ENCODE data around the gene ZFP91. TPM values are rescaled to one million over a fixed set of nuclear protein-coding genes. Genes with fewer than 3 reads are reported as not detected.
A peak's percentile ranks its signal among the peaks of the same experiment; 100 is the strongest.

The ZFP91 gene
- polyA plus RNA-seq, 2 of the 4 experiments (the other 2 are of a cell fraction): 48.5 to 66.9 TPM

GRCh38 chr11:58652726-58653280 lies 73.9 kb downstream of the ZFP91 start (continued):
- TF ChIP-seq POLR2AphosphoS2 (conservative IDR thresholded peaks at IDR 0.05; ENCODE audit: low read length): no peak

DNA sequence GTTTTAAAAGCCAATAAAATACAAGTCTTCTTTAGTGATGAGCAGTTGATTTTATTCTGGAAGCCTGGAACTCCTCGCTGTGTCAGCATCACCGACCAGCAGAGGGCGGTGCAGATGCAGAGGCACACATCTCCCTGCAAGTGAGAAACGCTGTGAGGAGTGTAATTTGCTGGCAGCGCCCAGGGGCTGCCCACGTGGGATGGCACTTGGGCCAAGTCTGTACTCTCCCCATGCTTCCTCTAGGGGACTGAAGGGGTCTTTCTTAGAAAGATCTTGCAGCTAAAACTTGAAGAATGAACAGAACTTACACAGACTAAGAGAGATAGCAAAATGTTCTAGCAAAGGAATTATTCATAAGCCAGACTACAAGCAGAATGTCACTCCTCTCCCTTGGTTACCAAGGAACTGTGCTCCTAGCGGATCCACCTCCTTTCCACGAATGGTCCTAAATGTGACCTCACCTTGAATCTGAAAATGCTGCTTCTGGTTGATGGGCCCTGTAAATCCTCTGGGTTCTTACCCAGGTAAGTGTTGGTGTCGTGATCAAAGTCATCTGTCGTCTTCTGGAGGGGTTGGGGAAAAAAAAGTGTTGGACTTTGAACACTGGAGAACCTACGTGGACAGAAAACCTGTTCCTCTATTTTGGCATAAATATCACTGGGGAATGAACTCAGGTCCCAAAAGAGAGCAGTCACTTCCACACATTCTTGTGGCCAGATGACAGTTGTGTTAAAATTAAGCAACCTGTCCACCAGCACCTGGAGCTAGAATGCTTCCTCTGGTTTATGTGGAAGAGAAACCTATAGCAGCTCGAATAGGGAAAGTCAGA lies 75.4 kb downstream of the ZFP91 start:
- Histone ChIP-seq H3K4me2 (peak overlapping the region; percentile 36; the same call in 2 of the 3 replicates), H3K4me3 (no peak overlapping the region), H3K27ac (no peak overlapping the region), H3K4me1 (peaks cover 4% of the 10 kb centered on the region; the same call in 1 of the 3 replicates), H3K9me3 (no peaks in the 10 kb centered on the region)
- POLR2A ChIA-PET: no interaction called here
- TF ChIP-seq, protein P1, sequence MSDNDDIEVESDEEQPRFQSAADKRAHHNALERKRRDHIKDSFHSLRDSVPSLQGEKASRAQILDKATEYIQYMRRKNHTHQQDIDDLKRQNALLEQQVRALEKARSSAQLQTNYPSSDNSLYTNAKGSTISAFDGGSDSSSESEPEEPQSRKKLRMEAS (IDR thresholded peaks at IDR 0.05): peak; percentile 75
- TF ChIP-seq EHF (CRISPR knock-in tag; IDR thresholded peaks at IDR 0.05) (no peak), NPAS2 (CRISPR knock-in tag; IDR thresholded peaks at IDR 0.05; ENCODE audit: borderline replicate concordance) (no peak), USF2 (IDR thresholded peaks at IDR 0.05) (peak; percentile 46; the same call in 1 of the 2 replicates), RAD21 (conservative IDR thresholded peaks at IDR 0.05 in 1 of 2, IDR thresholded peaks at IDR 0.05 in 1 of 2) (peak; percentile 71 to 72), HOXB5 (CRISPR knock-in tag; IDR thresholded peaks at IDR 0.05) (no peak), KDM5A (IDR thresholded peaks at IDR 0.05) (no peak), SMC3 (IDR thresholded peaks at IDR 0.05) (peak; percentile 83), CBX8 (IDR thresholded peaks at IDR 0.05) (no peak), RARB (CRISPR knock-in tag; IDR thresholded peaks at IDR 0.05) (no peak), FOXS1 (CRISPR knock-in tag; IDR thresholded peaks at IDR 0.05) (no peak), CHD2 (IDR thresholded peaks at IDR 0.05; ENCODE audit: low read length, partially characterized antibody) (no peak)
- TF ChIP-seq, protein P2, sequence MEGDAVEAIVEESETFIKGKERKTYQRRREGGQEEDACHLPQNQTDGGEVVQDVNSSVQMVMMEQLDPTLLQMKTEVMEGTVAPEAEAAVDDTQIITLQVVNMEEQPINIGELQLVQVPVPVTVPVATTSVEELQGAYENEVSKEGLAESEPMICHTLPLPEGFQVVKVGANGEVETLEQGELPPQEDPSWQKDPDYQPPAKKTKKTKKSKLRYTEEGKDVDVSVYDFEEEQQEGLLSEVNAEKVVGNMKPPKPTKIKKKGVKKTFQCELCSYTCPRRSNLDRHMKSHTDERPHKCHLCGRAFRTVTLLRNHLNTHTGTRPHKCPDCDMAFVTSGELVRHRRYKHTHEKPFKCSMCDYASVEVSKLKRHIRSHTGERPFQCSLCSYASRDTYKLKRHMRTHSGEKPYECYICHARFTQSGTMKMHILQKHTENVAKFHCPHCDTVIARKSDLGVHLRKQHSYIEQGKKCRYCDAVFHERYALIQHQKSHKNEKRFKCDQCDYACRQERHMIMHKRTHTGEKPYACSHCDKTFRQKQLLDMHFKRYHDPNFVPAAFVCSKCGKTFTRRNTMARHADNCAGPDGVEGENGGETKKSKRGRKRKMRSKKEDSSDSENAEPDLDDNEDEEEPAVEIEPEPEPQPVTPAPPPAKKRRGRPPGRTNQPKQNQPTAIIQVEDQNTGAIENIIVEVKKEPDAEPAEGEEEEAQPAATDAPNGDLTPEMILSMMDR (IDR thresholded peaks at IDR 0.05): peak; percentile 87
- CTCF ChIA-PET: interaction anchor here (0.8 to 4.9 kb wide), 15 partner anchors 15 to 517 kb away, joined by 3 to 36 read pairs (median 5); no protein-coding TSS in a partner anchor
- DNase-seq (ENCODE audit: low read depth in 1 of 2, low spot score in 1 of 2) (peak; percentile 67 to 77), ATAC-seq (peak; percentile 98 to 100), FAIRE-seq (no peak)
- 18% methylated on average over 12 of the region's 12 CpGs for WGBS (ENCODE audit: missing lambda C conversion rate)

DNA sequence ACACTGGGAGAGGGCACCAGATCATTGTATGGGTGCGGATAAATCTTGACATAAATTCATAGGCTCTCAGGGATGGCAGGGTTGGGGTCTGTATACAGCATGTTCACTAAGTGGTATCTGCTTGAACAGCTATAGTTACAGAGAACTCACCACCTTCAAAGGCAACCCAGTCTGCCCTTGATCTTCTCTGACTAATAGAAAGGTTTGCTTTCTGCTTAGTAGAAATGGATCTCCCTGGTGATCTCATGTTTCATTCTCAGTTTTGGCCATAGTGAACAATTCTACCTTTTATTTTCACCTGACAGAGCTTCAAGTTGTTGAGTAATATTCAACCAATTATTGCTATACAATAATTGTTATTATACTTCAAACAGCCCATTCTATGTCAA lies 76.0 kb downstream of the ZFP91 start:
- ATAC-seq (no peak), DNase-seq (ENCODE audit: low read depth in 1 of 2, low spot score in 1 of 2) (no peak), FAIRE-seq (no peak)
- no peak for TF ChIP-seq NPAS2 (CRISPR knock-in tag; IDR thresholded peaks at IDR 0.05; ENCODE audit: borderline replicate concordance)
- ChIA-PET CTCF (interaction anchor here (1.0 to 4.9 kb wide), 11 partner anchors 16 to 503 kb away, joined by 3 to 36 read pairs (median 5); no protein-coding TSS in a partner anchor), POLR2A (no interaction called here)
- Histone ChIP-seq H3K4me1 (peaks cover 9% of the 10 kb centered on the region; the same call in 1 of the 3 replicates), H3K27ac (no peak overlapping the region), H3K9me3 (no peaks in the 10 kb centered on the region), H3K4me3 (no peak overlapping the region), H3K4me2 (no peak overlapping the region)
- WGBS (ENCODE audit: missing lambda C conversion rate): 89% methylated on average over 1 of the region's 1 CpG

DNA sequence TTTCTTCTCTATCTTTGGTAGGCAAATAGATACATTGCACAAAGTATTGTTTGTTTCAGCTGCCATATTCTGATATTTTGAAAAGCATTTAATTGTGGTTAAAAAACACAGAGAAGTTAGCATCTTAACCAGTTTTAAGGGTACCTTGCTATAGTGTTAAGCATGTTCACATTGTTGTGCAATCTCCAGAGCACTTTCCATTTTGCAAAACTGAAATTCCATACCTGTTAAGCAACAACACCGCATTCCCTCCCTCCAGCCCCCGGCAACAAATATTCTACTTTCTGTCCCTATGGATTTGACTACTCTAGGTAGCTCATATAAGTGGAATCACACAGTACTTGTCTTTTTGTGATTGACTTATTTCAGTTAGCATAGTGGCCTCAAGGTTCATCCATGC lies 77.5 kb downstream of the ZFP91 start:
- CTCF ChIA-PET: interaction anchor here (1.2 to 2.6 kb wide), 4 partner anchors 15 to 502 kb away, joined by 3 to 11 read pairs (median 7); no protein-coding TSS in a partner anchor
- Histone ChIP-seq H3K4me2 (no peak overlapping the region), H3K4me1 (peaks cover 9% of the 10 kb centered on the region; the same call in 1 of the 3 replicates), H3K27ac (no peak overlapping the region), H3K4me3 (no peak overlapping the region), H3K9me3 (no peaks in the 10 kb centered on the region)
- POLR2A ChIA-PET: no interaction called here
- ATAC-seq: no peak
- no peak for FAIRE-seq
- 74% methylated on average over 2 of the region's 2 CpGs for WGBS (ENCODE audit: missing lambda C conversion rate)
- no peak for TF ChIP-seq FOXS1 (CRISPR knock-in tag; IDR thresholded peaks at IDR 0.05)
- TF ChIP-seq, protein P3, sequence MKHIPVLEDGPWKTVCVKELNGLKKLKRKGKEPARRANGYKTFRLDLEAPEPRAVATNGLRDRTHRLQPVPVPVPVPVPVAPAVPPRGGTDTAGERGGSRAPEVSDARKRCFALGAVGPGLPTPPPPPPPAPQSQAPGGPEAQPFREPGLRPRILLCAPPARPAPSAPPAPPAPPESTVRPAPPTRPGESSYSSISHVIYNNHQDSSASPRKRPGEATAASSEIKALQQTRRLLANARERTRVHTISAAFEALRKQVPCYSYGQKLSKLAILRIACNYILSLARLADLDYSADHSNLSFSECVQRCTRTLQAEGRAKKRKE (CRISPR knock-in tag; IDR thresholded peaks at IDR 0.05; ENCODE audit: low read depth): no peak
- no peak for TF ChIP-seq HOXB5 (CRISPR knock-in tag; IDR thresholded peaks at IDR 0.05)
- TF ChIP-seq EHMT2 (IDR thresholded peaks at IDR 0.05; ENCODE audit: low read depth): no peak
- TF ChIP-seq SREBF2 (IDR thresholded peaks at IDR 0.05): no peak
- TF ChIP-seq HMGXB4 (CRISPR knock-in tag; IDR thresholded peaks at IDR 0.05; ENCODE audit: borderline replicate concordance): no peak
- no peak for TF ChIP-seq HDAC2 (IDR thresholded peaks at IDR 0.05)
- TF ChIP-seq USF2 (IDR thresholded peaks at IDR 0.05): no peak
- TF ChIP-seq EP300 (IDR thresholded peaks at IDR 0.05): no peak
- no peak for DNase-seq (ENCODE audit: low read depth in 1 of 2, low spot score in 1 of 2)
